Measurements from ENCODE around the gene CSRP1. TPM values are rescaled to one million over a fixed set of nuclear protein-coding genes. Genes with fewer than 3 reads are reported as not detected.
A peak's percentile ranks its signal among the peaks of the same experiment; 100 is the strongest.
"Not testable (repeated sequence)": the region's sequence is repeated elsewhere in the genome, so short reads cannot be mapped to it uniquely, and the experiment has no call there.

CSRP1 gene
- polyA plus RNA-seq, 2 of the 4 experiments (the other 2 are of a cell fraction) = 277 to 655 TPM

DNA sequence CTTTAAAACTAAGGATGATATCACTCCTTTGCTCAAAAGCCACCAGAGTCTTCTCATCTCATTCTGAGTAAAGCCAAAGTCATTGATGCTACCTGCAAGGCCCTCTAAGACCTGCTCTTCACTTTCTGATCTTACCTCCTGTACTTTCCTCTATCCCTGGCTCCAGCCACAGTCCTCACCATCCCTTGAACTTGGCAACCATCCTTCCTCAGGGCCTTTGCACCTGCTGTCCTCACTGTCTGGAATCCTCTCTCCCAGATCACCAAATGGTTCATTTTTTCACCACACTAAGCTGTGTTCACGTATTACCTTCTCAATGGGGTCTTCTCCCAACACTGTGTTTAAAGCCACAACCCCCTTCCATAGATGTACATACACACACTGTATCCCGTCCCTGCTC lies 33.6 kb downstream of the CSRP1 start:
- Histone ChIP-seq H3K4me1 (peaks cover 47% of the 10 kb centered on the region), H3K4me3 (no peak overlapping the region), H3K9me3 (no peaks in the 10 kb centered on the region), H3K4me2 (no peak overlapping the region), H3K27ac (no peak overlapping the region)
- TF ChIP-seq NPAS2 (CRISPR knock-in tag; IDR thresholded peaks at IDR 0.05; ENCODE audit: borderline replicate concordance) (no peak), EHF (CRISPR knock-in tag; IDR thresholded peaks at IDR 0.05) (no peak), JUNB (IDR thresholded peaks at IDR 0.05) (no peak), ZNF302 (CRISPR knock-in tag; IDR thresholded peaks at IDR 0.05) (no peak), TP53 (CRISPR knock-in tag; IDR thresholded peaks at IDR 0.05) (no peak), RFX5 (IDR thresholded peaks at IDR 0.05) (no peak), POLR2A (IDR thresholded peaks at IDR 0.05; ENCODE audit: low read length) (no peak), NR3C1 (IDR thresholded peaks at IDR 0.05) (no peak)
- TF ChIP-seq, protein P1, sequence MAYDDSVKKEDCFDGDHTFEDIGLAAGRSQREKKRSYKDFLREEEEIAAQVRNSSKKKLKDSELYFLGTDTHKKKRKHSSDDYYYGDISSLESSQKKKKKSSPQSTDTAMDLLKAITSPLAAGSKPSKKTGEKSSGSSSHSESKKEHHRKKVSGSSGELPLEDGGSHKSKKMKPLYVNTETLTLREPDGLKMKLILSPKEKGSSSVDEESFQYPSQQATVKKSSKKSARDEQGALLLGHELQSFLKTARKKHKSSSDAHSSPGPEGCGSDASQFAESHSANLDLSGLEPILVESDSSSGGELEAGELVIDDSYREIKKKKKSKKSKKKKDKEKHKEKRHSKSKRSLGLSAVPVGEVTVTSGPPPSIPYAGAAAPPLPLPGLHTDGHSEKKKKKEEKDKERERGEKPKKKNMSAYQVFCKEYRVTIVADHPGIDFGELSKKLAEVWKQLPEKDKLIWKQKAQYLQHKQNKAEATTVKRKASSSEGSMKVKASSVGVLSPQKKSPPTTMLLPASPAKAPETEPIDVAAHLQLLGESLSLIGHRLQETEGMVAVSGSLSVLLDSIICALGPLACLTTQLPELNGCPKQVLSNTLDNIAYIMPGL (CRISPR knock-in tag; IDR thresholded peaks at IDR 0.05; ENCODE audit: borderline replicate concordance) = no peak
- TF ChIP-seq, protein P2, sequence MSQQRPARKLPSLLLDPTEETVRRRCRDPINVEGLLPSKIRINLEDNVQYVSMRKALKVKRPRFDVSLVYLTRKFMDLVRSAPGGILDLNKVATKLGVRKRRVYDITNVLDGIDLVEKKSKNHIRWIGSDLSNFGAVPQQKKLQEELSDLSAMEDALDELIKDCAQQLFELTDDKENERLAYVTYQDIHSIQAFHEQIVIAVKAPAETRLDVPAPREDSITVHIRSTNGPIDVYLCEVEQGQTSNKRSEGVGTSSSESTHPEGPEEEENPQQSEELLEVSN (IDR thresholded peaks at IDR 0.05; ENCODE audit: borderline replicate concordance, low read depth) = no peak
- TF ChIP-seq, protein P3, sequence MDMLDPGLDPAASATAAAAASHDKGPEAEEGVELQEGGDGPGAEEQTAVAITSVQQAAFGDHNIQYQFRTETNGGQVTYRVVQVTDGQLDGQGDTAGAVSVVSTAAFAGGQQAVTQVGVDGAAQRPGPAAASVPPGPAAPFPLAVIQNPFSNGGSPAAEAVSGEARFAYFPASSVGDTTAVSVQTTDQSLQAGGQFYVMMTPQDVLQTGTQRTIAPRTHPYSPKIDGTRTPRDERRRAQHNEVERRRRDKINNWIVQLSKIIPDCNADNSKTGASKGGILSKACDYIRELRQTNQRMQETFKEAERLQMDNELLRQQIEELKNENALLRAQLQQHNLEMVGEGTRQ (IDR thresholded peaks at IDR 0.05) = no peak
- ATAC-seq (no peak), DNase-seq (ENCODE audit: low read depth in 1 of 2, low spot score in 1 of 2) (no peak), FAIRE-seq (no peak)
- WGBS (ENCODE audit: missing lambda C conversion rate) = 92% methylated on average over 2 of the region's 2 CpGs
- CTCF ChIA-PET = interaction anchor here (0.9 to 15.2 kb wide), 6 partner anchors 6 to 320 kb away, joined by 3 to 318 read pairs (median 4); no protein-coding TSS in a partner anchor
- POLR2A ChIA-PET = interaction anchor here (1.8 kb wide), 1 partner anchor 13 kb away, joined by 6 read pairs; no protein-coding TSS in a partner anchor

DNA sequence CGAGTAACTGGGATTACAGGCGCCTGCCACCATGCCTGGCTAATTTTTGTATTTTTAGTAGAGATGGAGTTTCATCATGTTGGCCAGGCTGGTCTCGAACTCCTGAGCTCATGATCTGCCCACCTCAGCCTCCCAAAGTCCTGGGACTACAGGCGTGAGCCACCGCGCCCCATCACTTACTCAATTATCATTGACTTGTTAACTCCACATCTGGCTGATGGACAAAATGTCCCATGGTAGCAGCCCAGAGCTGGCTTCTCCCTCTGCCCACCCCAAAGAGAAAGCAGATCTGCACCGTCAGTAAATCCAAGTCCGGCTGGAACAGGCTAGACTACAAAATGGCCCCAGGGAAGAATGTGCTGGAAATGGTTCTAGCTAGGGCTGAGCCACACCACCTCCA lies 34.6 kb downstream of the CSRP1 start:
- not testable (repeated sequence) for H3K9me3 ChIP-seq; DNase-seq (ENCODE audit: low read depth in 1 of 2, low spot score in 1 of 2); H3K4me2 ChIP-seq; H3K27ac ChIP-seq; ATAC-seq; FAIRE-seq; H3K4me3 ChIP-seq
- POLR2A ChIA-PET = interaction anchor here (0.6 to 1.8 kb wide), 2 partner anchors 12 to 32 kb away, joined by 5 to 6 read pairs; no protein-coding TSS in a partner anchor
- peaks cover 45% of the 10 kb centered on the region for H3K4me1 ChIP-seq
- CTCF ChIA-PET = interaction anchor here (0.7 to 15.2 kb wide), 8 partner anchors 7 to 218 kb away, joined by 3 to 318 read pairs (median 4); no protein-coding TSS in a partner anchor
- 92% methylated on average over 8 of the region's 8 CpGs for WGBS (ENCODE audit: missing lambda C conversion rate)

DNA sequence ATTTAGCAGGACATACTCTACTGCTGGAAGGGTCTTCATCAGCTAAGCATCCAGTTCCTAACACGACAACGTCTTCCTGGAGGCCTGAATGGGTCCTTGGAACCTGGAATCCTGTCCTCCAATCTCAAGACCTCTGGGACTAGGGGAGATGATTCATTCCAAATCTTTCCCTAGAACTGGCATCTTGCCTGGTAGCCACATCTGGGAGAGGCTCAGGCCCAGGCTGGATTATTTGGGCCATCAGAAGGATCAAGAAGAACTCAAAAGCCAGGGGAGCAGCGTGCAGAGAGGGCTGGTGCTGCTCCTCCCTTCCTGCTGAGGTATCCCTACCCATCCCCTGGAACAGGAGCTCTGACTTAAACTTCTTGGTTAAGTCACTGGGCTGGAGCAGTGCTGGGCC lies 35.2 kb downstream of the CSRP1 start:
- TF ChIP-seq CEBPB (IDR thresholded peaks at IDR 0.05) (no peak), ESRRA (IDR thresholded peaks at IDR 0.05; ENCODE audit: borderline replicate concordance, low read length) (no peak), GATA3 (IDR thresholded peaks at IDR 0.05; ENCODE audit: borderline replicate concordance) (no peak), EHF (CRISPR knock-in tag; IDR thresholded peaks at IDR 0.05) (no peak), POLR2AphosphoS2 (conservative IDR thresholded peaks at IDR 0.05; ENCODE audit: low read length) (no peak), ZNF302 (CRISPR knock-in tag; IDR thresholded peaks at IDR 0.05) (no peak), CHD4 (IDR thresholded peaks at IDR 0.05; ENCODE audit: borderline replicate concordance) (no peak), HOXB13 (CRISPR knock-in tag; IDR thresholded peaks at IDR 0.05; ENCODE audit: low read depth) (no peak), MAZ (IDR thresholded peaks at IDR 0.05; ENCODE audit: borderline replicate concordance, low read depth, low read length) (no peak), TFCP2L1 (CRISPR knock-in tag; IDR thresholded peaks at IDR 0.05) (no peak)
- TF ChIP-seq, protein P4, sequence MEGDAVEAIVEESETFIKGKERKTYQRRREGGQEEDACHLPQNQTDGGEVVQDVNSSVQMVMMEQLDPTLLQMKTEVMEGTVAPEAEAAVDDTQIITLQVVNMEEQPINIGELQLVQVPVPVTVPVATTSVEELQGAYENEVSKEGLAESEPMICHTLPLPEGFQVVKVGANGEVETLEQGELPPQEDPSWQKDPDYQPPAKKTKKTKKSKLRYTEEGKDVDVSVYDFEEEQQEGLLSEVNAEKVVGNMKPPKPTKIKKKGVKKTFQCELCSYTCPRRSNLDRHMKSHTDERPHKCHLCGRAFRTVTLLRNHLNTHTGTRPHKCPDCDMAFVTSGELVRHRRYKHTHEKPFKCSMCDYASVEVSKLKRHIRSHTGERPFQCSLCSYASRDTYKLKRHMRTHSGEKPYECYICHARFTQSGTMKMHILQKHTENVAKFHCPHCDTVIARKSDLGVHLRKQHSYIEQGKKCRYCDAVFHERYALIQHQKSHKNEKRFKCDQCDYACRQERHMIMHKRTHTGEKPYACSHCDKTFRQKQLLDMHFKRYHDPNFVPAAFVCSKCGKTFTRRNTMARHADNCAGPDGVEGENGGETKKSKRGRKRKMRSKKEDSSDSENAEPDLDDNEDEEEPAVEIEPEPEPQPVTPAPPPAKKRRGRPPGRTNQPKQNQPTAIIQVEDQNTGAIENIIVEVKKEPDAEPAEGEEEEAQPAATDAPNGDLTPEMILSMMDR (IDR thresholded peaks at IDR 0.05) = no peak
- 81% methylated on average over 3 of the region's 3 CpGs for WGBS (ENCODE audit: missing lambda C conversion rate)
- ChIA-PET CTCF (interaction anchor here (1.2 to 15.2 kb wide), 7 partner anchors 8 to 217 kb away, joined by 3 to 318 read pairs (median 4); no protein-coding TSS in a partner anchor), POLR2A (interaction anchor here (1.8 kb wide), 1 partner anchor 11 kb away, joined by 6 read pairs; no protein-coding TSS in a partner anchor)
- Histone ChIP-seq H3K9me3 (no peaks in the 10 kb centered on the region), H3K4me1 (peaks cover 45% of the 10 kb centered on the region), H3K4me2 (no peak overlapping the region), H3K27ac (peak overlapping the region in 1 of 2 experiments; percentile 10; a peak in 1 of 6 replicates), H3K4me3 (no peak overlapping the region)
- DNase-seq (ENCODE audit: low read depth in 1 of 2, low spot score in 1 of 2) (no peak), ATAC-seq (no peak), FAIRE-seq (no peak)
